OCI-LY7 (cell line): ENCODE data around the gene SV2B. TPM values are rescaled to one million over a fixed set of nuclear protein-coding genes. Genes with fewer than 3 reads are reported as not detected.

ENCODE experiments used
- BruUV-seq: library from RNA; stranded (reverse); fragments of 400-500 nt; replicated peaks from 2 replicates; lab custom pipeline; 2021; lab: Mats Ljungman, UMichigan
- CTCF ChIA-PET: fragments of 300-600 bp; sonication (Branson Sonifier 250); formaldehyde crosslinking; loops from one replicate; lab custom pipeline; 2022; ENCODE audit warnings: antibody characterized with exemption; ENCODE audit not compliant: unreplicated experiment; lab: Charles Lee
- POLR2A ChIA-PET: fragments of 300-600 bp; sonication (Branson Sonifier 250); formaldehyde crosslinking; loops from one replicate; lab custom pipeline; 2022; ENCODE audit warnings: antibody characterized with exemption; lab: Charles Lee
- DNase-seq: peaks from one replicate; pipeline ENCODE4 v3.0.0-alpha.2; 2015; ENCODE audit warnings: low spot score
- H2AFZ ChIP-seq: fragments of 200-600 bp; sonication (generic), shearing (Covaris generic); 2 replicates; pipeline ENCODE4 v1.6.1; 2014; ENCODE audit warnings: mild to moderate bottlenecking, antibody characterized with exemption, low read length, moderate library complexity
- H3K27ac ChIP-seq: fragments of 200-600 bp; sonication (generic); 2 replicates; pipeline ENCODE4 v1.5.1; 2014; ENCODE audit warnings: mixed run types, low read depth, mild to moderate bottlenecking, moderate library complexity, low read length, inconsistent platforms; ENCODE audit not compliant: poor library complexity, severe bottlenecking
- H3K36me3 ChIP-seq: fragments of 200-600 bp; sonication (generic); 2 replicates; pipeline ENCODE4 v1.6.1; 2014; ENCODE audit warnings: mild to moderate bottlenecking, antibody characterized with exemption, low read length, moderate library complexity, mixed read lengths; ENCODE audit not compliant: insufficient read depth
- H3K4me1 ChIP-seq: fragments of 200-600 bp; sonication (generic); 2 replicates; pipeline ENCODE4 v1.5.1; 2014; ENCODE audit warnings: mild to moderate bottlenecking, low read length; ENCODE audit not compliant: insufficient read depth, poor library complexity, severe bottlenecking
- H3K4me2 ChIP-seq: fragments of 200-600 bp; sonication (generic); 2 replicates; pipeline ENCODE4 v1.6.1; 2014; ENCODE audit warnings: mild to moderate bottlenecking, low read length
- H3K4me3 ChIP-seq: fragments of 200-600 bp; sonication (generic); 2 replicates; pipeline ENCODE4 v1.5.1; 2014; ENCODE audit warnings: mild to moderate bottlenecking, low read depth, low read length; ENCODE audit not compliant: poor library complexity, severe bottlenecking
- H3K79me2 ChIP-seq: fragments of 200-600 bp; sonication (generic); 2 replicates; pipeline ENCODE4 v1.6.1; 2016; ENCODE audit warnings: low read depth, mild to moderate bottlenecking, low read length, moderate library complexity, mixed read lengths; ENCODE audit not compliant: insufficient read depth
- H3K9me2 ChIP-seq: fragments of 200-600 bp; sonication (generic); 2 replicates; pipeline ENCODE4 v1.6.1; 2016; ENCODE audit warnings: mild to moderate bottlenecking, low read length, mixed read lengths; ENCODE audit not compliant: insufficient read depth
- H3K9me3 ChIP-seq: fragments of 200-600 bp; sonication (generic); 2 replicates; pipeline ENCODE4 v1.6.1; 2014; ENCODE audit warnings: mild to moderate bottlenecking, mixed run types, low read length, mixed read lengths
- H4K20me1 ChIP-seq: fragments of 200-600 bp; sonication (generic); 2 replicates; pipeline ENCODE4 v1.6.1; 2014; ENCODE audit warnings: mild to moderate bottlenecking, antibody characterized with exemption, low read length, moderate library complexity, mixed read lengths; ENCODE audit not compliant: insufficient read depth
- EZH2phosphoT487 ChIP-seq: fragments of 200-600 bp; sonication (generic); IDR thresholded peaks from 2 replicates; pipeline ENCODE4 v1.6.1; 2018; ENCODE audit warnings: low read depth, borderline replicate concordance, mild to moderate bottlenecking, mixed run types, antibody characterized with exemption, low read length, moderate library complexity, mixed read lengths
- intact Hi-C: fragments of 100-400 bp; cut with micrococcal nuclease; formaldehyde crosslinking; loops from one replicate; pipeline ENCODE4 v1.10.0; 2022; ENCODE audit not compliant: unreplicated experiment
- total RNA-seq, 2 experiments: library from RNA; depleted of rRNA in 1 of 2; stranded (reverse); fragments of >200 nt in 1 of 2; shearing (Covaris generic) in 1 of 2; gene quantifications; 2 replicates each; pipeline ENCODE4 v1.2.3, GENCODE V29; 2014 to 2022
- TF ChIP-seq, protein P1 (sequence below): fragments of 200-600 bp; sonication (generic); conservative IDR thresholded peaks from 2 replicates; pipeline ENCODE4 v1.5.1; 2014; ENCODE audit warnings: mild to moderate bottlenecking, antibody characterized with exemption, low read length, moderate library complexity, mixed read lengths

The SV2B gene
- total RNA-seq, 2 experiments from 2014 or later = 0.15 TPM; not detected in 1

DNA sequence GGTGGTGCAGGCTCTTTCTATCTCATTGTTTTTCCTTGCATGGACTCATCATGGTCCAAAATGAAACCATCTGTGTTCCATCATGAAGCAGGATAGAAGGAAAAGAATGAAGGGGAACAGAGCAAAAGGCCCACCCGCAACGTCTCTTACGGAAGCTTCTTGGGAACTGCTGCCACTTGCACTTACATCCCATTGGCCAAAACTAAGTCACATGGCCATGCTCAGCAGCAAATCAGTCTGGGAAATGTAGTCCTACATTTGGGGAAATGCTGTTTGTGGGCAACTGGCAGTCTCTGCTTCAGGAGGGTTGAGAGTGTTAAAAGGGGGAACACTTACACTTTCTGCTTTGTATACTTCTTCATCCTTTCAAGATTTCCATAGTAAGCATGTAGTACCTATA is 191.6 kb downstream of the SV2B start:
- Histone ChIP-seq H3K79me2 (no peaks in the 10 kb centered on the region), H3K9me3 (no peaks in the 10 kb centered on the region), H3K4me3 (peak overlapping the region; percentile 14), H3K36me3 (no peaks in the 10 kb centered on the region), H3K9me2 (no peaks in the 10 kb centered on the region), H3K27ac (no peak overlapping the region), H4K20me1 (no peaks in the 10 kb centered on the region), H3K4me1 (no peaks in the 10 kb centered on the region), H2AFZ (peak overlapping the region; percentile 94), H3K4me2 (peak overlapping the region; percentile 50)
- CTCF ChIA-PET = no interaction called here
- intact Hi-C loops = no loop called here
- peak; percentile 61 for DNase-seq
- POLR2A ChIA-PET = no interaction called here
- BruUV-seq = no TSS peak
- TF ChIP-seq EZH2phosphoT487 = no peak
- TF ChIP-seq, protein P1, sequence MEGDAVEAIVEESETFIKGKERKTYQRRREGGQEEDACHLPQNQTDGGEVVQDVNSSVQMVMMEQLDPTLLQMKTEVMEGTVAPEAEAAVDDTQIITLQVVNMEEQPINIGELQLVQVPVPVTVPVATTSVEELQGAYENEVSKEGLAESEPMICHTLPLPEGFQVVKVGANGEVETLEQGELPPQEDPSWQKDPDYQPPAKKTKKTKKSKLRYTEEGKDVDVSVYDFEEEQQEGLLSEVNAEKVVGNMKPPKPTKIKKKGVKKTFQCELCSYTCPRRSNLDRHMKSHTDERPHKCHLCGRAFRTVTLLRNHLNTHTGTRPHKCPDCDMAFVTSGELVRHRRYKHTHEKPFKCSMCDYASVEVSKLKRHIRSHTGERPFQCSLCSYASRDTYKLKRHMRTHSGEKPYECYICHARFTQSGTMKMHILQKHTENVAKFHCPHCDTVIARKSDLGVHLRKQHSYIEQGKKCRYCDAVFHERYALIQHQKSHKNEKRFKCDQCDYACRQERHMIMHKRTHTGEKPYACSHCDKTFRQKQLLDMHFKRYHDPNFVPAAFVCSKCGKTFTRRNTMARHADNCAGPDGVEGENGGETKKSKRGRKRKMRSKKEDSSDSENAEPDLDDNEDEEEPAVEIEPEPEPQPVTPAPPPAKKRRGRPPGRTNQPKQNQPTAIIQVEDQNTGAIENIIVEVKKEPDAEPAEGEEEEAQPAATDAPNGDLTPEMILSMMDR = no peak

DNA sequence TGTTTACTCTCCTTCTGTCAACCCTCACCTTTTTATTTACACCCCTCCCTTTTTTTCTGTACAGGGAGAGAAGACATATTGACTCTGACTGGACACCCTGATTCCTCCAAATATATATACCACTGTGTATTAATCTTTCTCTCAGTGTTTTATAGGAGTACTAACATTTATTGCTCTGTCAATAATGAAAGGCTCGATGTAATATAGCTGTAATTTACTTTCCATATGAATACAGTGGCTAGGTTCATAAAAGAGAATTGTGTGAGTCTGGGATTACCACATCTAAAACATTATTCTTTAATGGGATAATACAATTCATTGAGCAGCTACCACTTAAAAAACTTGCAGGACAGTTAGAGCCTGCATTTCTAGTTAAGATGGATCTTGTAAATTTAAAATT is 194.3 kb downstream of the SV2B start:
- no peak overlapping the region for H3K4me3 ChIP-seq
- H3K79me2 ChIP-seq = no peaks in the 10 kb centered on the region
- H3K9me2 ChIP-seq = no peaks in the 10 kb centered on the region
- no peak for DNase-seq
- H4K20me1 ChIP-seq = no peaks in the 10 kb centered on the region
- TF ChIP-seq, protein P1 = no peak
- TF ChIP-seq EZH2phosphoT487 = no peak
- BruUV-seq = no TSS peak
- no peaks in the 10 kb centered on the region for H3K4me1 ChIP-seq
- H3K27ac ChIP-seq = no peak overlapping the region
- no peaks in the 10 kb centered on the region for H3K9me3 ChIP-seq
- intact Hi-C loops = no loop called here
- ChIA-PET POLR2A (no interaction called here), CTCF (no interaction called here)
- no peaks in the 10 kb centered on the region for H3K36me3 ChIP-seq
- H3K4me2 ChIP-seq = no peak overlapping the region
- no peak overlapping the region for H2AFZ ChIP-seq

DNA sequence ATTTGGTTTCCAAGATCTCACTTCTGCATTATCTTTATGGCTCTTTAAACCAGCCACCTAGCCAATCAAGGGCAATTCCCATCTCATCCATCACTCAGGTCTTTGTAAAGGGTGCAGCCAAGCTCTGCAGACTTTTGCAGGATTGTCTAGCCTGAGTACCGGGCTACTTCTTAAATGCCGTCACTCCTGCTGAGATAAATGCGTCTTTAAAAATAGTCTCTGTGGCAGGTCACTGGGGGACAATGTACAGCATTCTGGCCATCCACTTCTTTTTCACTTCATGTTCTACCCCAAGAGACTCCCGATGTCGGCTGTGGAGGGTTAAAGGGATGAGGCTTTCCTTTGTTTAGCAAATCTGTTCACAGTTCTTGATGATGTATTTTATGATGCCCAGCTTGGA is 194.7 kb downstream of the SV2B start:
- no TSS peak for BruUV-seq
- TF ChIP-seq, protein P1 = no peak
- no peak for TF ChIP-seq EZH2phosphoT487

More for the DNA sequence above, 194.7 kb downstream of the SV2B start:
- Histone ChIP-seq H3K4me2 (no peak overlapping the region), H3K27ac (no peak overlapping the region), H3K79me2 (no peaks in the 10 kb centered on the region), H3K4me3 (no peak overlapping the region), H2AFZ (no peak overlapping the region), H3K36me3 (no peaks in the 10 kb centered on the region), H3K9me3 (no peaks in the 10 kb centered on the region), H3K4me1 (no peaks in the 10 kb centered on the region), H3K9me2 (no peaks in the 10 kb centered on the region), H4K20me1 (no peaks in the 10 kb centered on the region)
- POLR2A ChIA-PET = no interaction called here
- DNase-seq = no peak
- intact Hi-C loops = no loop called here
- CTCF ChIA-PET = no interaction called here
